Gastroesophageal sphincter (tissue), 4 donors: ENCODE results near the gene VPS11. TPM values are rescaled to one million over a fixed set of nuclear protein-coding genes. Genes with fewer than 3 reads are reported as not detected.

Experiments
- ATAC-seq: fragments of 150-250 bp; one replicate; pipeline ENCODE4 v1.9.1; 2016; ENCODE audit warnings: mild to moderate bottlenecking, moderate library complexity
- H3K27ac ChIP-seq, 4 donors: fragments of 200-600 bp; sonication (generic) in 3 of 4; 1 replicate in 3 of 4; 2 replicates in 1 of 4; pipeline ENCODE4 v1.5.1; 2016 to 2019
- H3K27me3 ChIP-seq: fragments of 200-600 bp; sonication (generic); one replicate; pipeline ENCODE4 v1.5.1; 2019
- H3K36me3 ChIP-seq, 2 donors: fragments of 200-600 bp; sonication (generic); one replicate each; pipeline ENCODE4 v1.5.1; 2019; ENCODE audit warnings: control low read depth in 1 of 2
- H3K4me1 ChIP-seq, 3 donors: fragments of 200-600 bp; sonication (generic); 1 replicate in 2 of 3; 2 replicates in 1 of 3; pipeline ENCODE4 v1.5.1; 2016 to 2019; ENCODE audit warnings: control low read depth in 2 of 3
- H3K4me3 ChIP-seq, 2 donors: fragments of 200-600 bp; sonication (generic); one replicate each; pipeline ENCODE4 v1.5.1; 2019; ENCODE audit warnings: mild to moderate bottlenecking in 1 of 2, moderate library complexity in 1 of 2
- H3K9me3 ChIP-seq, 3 donors: fragments of 200-600 bp; sonication (generic); one replicate each; pipeline ENCODE4 v1.5.1; 2017 to 2019; ENCODE audit warnings: control low read depth in 2 of 3
- CTCF ChIP-seq, 4 experiments: fragments of 200-600 bp in 2 of 4; fragments of 450-650 bp in 2 of 4; sonication (generic) in 1 of 4; IDR thresholded peaks; one replicate each; pipeline ENCODE4 v1.5.1; 2017 to 2019; ENCODE audit warnings: antibody characterized with exemption in 4 of 4, mild to moderate bottlenecking in 2 of 4, moderate library complexity in 2 of 4
- EP300 ChIP-seq: sonication (generic); formaldehyde crosslinking; IDR thresholded peaks from one replicate; pipeline ENCODE4 v1.6.1; 2017; ENCODE audit warnings: antibody characterized with exemption, mild to moderate bottlenecking
- POLR2A ChIP-seq, 2 donors: fragments of 450-650 bp; IDR thresholded peaks; one replicate each; pipeline ENCODE4 v1.6.1; 2017; ENCODE audit warnings: antibody characterized with exemption in 2 of 2, mild to moderate bottlenecking in 2 of 2, moderate library complexity in 1 of 2
- POLR2AphosphoS5 ChIP-seq: sonication (generic); formaldehyde crosslinking; IDR thresholded peaks from one replicate; pipeline ENCODE4 v1.6.1; 2017; ENCODE audit warnings: antibody characterized with exemption
- WGBS, 2 donors: methylation state at CpG; one replicate each; pipeline ENCODE4 v1.1.5; 2018; ENCODE audit warnings: low coverage in 1 of 2; 5-methylcytosine and 5-hydroxymethylcytosine counted together
- total RNA-seq, 4 donors: library from RNA; depleted of rRNA; stranded (reverse); fragments of >200 nt; gene quantifications; one replicate each; pipeline ENCODE4 v1.1.0, GENCODE V29; 2016

The VPS11 gene
- total RNA-seq, 4 donors from 2014 or later = 23.9 to 45.6 (median 35.8) TPM

GRCh38 chr11:119087747-119088241, 20.2 kb downstream of the VPS11 start:
- TF ChIP-seq CTCF (IDR thresholded peaks at IDR 0.05) (no peak), POLR2A (IDR thresholded peaks at IDR 0.05) (no peak), POLR2AphosphoS5 (no peak), EP300 (no peak)
- no peak for ATAC-seq
- 62% methylated on average over 2 of the region's 2 CpGs; no CpG with 5 or more reads in 1 of the 2 donors for WGBS, 2 donors
- Histone ChIP-seq H3K27ac (no peak overlapping the region), H3K36me3 (peaks cover 0 to 14% of the 10 kb centered on the region in 2 donors), H3K27me3 (no peaks in the 10 kb centered on the region), H3K4me1 (peaks cover 0 to 29% (median 16%) of the 10 kb centered on the region in 3 donors), H3K4me3 (no peak overlapping the region), H3K9me3 (no peaks in the 10 kb centered on the region)

GRCh38 chr11:119088406-119088805, 20.8 kb downstream of the VPS11 start:
- ATAC-seq = no peak
- H3K4me3 ChIP-seq = no peak overlapping the region

GRCh38 chr11:119089319-119089718, 21.7 kb downstream of the VPS11 start:
- H3K27ac ChIP-seq = no peak overlapping the region
- H3K27me3 ChIP-seq = no peaks in the 10 kb centered on the region
- TF ChIP-seq POLR2AphosphoS5 (no peak), EP300 (no peak), POLR2A (IDR thresholded peaks at IDR 0.05) (no peak), CTCF (IDR thresholded peaks at IDR 0.05) (no peak)
- no peak overlapping the region for H3K4me3 ChIP-seq
- no peak for ATAC-seq
- H3K9me3 ChIP-seq = no peaks in the 10 kb centered on the region
- peaks cover 0 to 10% of the 10 kb centered on the region in 2 donors for H3K36me3 ChIP-seq
- WGBS, 2 donors = 20% methylated on average over 1 of the region's 1 CpG; no CpG with 5 or more reads in 1 of the 2 donors
- H3K4me1 ChIP-seq = peaks cover 0 to 40% (median 26%) of the 10 kb centered on the region in 3 donors

More at GRCh38 chr11:119088406-119088805, 20.8 kb downstream of the VPS11 start:
- H3K27ac ChIP-seq = no peak overlapping the region
- TF ChIP-seq CTCF (IDR thresholded peaks at IDR 0.05) (no peak), POLR2AphosphoS5 (no peak), EP300 (no peak), POLR2A (IDR thresholded peaks at IDR 0.05) (no peak)
- H3K9me3 ChIP-seq = no peaks in the 10 kb centered on the region
- no peaks in the 10 kb centered on the region for H3K27me3 ChIP-seq
- peaks cover 0 to 35% (median 22%) of the 10 kb centered on the region in 3 donors for H3K4me1 ChIP-seq
- H3K36me3 ChIP-seq = peaks cover 0 to 10% of the 10 kb centered on the region in 2 donors
- WGBS, 2 donors = 79 to 91% methylated on average over 8 to 9 of the region's 9 CpGs

DNA sequence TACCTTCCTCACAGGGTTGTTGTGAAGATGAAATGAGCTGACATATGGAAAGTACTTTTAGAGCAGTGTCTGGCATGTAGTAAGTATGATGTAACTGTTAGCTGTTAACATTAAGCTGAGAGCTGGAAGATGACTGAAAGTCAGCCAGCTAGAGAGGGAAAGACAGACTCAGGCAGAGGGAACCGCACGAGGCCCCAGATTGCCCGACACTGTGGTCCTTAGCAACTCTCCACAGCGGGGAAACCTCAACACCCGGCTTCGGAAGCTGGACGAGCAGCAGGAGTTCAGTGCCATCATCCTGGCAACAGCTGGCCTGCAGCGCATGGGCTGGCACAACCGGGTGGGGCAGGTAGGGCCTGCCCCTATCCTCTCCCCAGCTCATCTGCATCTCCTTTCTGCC, 23.6 kb downstream of the VPS11 start:
- H3K27ac ChIP-seq = peak overlapping the region in 2 of 4 donors; percentile 39 to 93
- H3K9me3 ChIP-seq = no peaks in the 10 kb centered on the region
- peaks cover 0 to 34% (median 21%) of the 10 kb centered on the region in 3 donors for H3K4me1 ChIP-seq
- TF ChIP-seq EP300 (no peak), POLR2AphosphoS5 (no peak), CTCF (IDR thresholded peaks at IDR 0.05) (no peak)
- H3K36me3 ChIP-seq = peaks cover 0 to 10% of the 10 kb centered on the region in 2 donors
- H3K4me3 ChIP-seq = no peak overlapping the region
- H3K27me3 ChIP-seq = no peaks in the 10 kb centered on the region
- 47 to 55% methylated on average over 5 to 9 of the region's 9 CpGs for WGBS, 2 donors
- ATAC-seq = no peak
